ENCODE measurements around the gene TNNT1. TPM values are rescaled to one million over a fixed set of nuclear protein-coding genes. Genes with fewer than 3 reads are reported as not detected.

TNNT1 gene
- total and polyA plus RNA-seq, 2 donors (not counting 3 experiments of a cell fraction or from before 2014, with no cell fraction given), result 0.22 to 0.51 TPM

DNA sequence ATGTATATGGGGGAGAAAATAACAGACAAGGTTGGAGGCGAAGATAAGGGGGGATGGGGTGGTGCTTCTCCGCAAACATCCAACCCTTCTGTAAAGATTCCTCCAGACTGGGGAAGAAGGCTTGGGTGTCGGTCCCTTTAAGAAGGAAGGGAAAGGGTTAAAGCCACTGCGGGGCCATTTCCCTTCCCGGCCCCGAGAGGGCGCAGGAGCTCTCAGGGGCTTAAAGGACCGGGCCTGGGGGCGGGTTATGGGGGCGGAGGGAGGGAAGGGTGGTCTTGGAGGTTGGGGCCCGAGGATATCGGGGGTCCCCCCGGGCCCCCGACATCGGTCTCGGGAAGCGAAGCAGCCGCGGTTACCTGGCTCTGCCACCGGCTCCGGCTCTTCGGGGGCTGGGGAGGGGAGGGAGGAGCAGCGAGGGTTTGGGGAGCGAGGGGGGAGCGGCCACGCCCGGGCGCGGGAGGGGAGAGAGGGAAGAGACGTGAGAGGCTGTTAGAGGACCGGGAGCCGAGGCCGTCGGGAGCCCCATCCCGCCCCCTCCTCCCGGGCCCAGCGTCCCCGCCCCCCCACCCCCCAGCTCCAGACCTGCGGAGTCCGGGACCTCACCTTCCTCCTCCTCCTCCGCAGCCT is 2.8 kb downstream of the TNNT1 start:
- dilution Hi-C loops (cut with MboI; ENCODE audit: extremely low pct_ligation_motif_present, low sequenced_read_pairs) (no loop called here), intact Hi-C loops (cut with micrococcal nuclease) (loop anchor here (10.0 kb wide), 1 partner anchor 239 kb away; the partner anchor contains the start of genes RPL28 and TMEM238)
- no peak for DNase-seq (ENCODE audit: low read depth, low spot score)
- CTCF ChIA-PET, result interaction anchor here (0.5 to 3.8 kb wide), 11 partner anchors 10 to 358 kb away, joined by 3 to 34 read pairs (median 4); partner anchors contain the start of genes COX6B2, DNAAF3 and TMEM238
- Histone ChIP-seq H4K20me1 (replicated peaks; ENCODE audit: control insufficient read depth, extremely low read depth, insufficient read depth, low read length) (no peaks in the 10 kb centered on the region), H3K9me1 (replicated peaks; ENCODE audit: control insufficient read depth, extremely low read depth, insufficient read depth, low read length) (no peaks in the 10 kb centered on the region), H3K4me1 (ENCODE audit: control insufficient read depth, extremely low read depth, insufficient read depth, low read length) (no peaks in the 10 kb centered on the region), H3K79me2 (ENCODE audit: control insufficient read depth, insufficient read depth, low read length) (no peaks in the 10 kb centered on the region), H3K27ac (ENCODE audit: insufficient read depth, low read depth, low read length) (no peak overlapping the region), H3K27me3 (ENCODE audit: control insufficient read depth in 2 of 2, insufficient read depth in 2 of 2, low read length in 2 of 2) (peaks cover 7 to 15% of the 10 kb centered on the region in 2 experiments), H3K4me2 (ENCODE audit: insufficient read depth, low read length) (no peak overlapping the region), H3K4me3 (replicated peaks in 1 of 3; ENCODE audit: insufficient read depth in 1 of 3, low read depth in 1 of 3, low read length in 3 of 3) (no peak overlapping the region), H2AFZ (ENCODE audit: low read depth, low read length) (no peak overlapping the region), H3K9me3 (replicated peaks; ENCODE audit: control insufficient read depth, insufficient read depth, low read length) (no peaks in the 10 kb centered on the region), H3K36me3 (ENCODE audit: control insufficient read depth in 2 of 2, extremely low read depth in 1 of 2, insufficient read depth in 2 of 2, low read length in 2 of 2) (no peaks in the 10 kb centered on the region), H3K9ac (replicated peaks; ENCODE audit: extremely low read depth, insufficient read depth, low read length) (no peak overlapping the region)
- TF ChIP-seq GATA2 (IDR thresholded peaks at IDR 0.05; ENCODE audit: insufficient read depth, insufficient read length, low read depth, low read length) (no peak), MYC (IDR thresholded peaks at IDR 0.05; ENCODE audit: low read depth, low read length) (no peak), CTCF (IDR thresholded peaks at IDR 0.05; ENCODE audit: extremely low read depth in 1 of 2, insufficient read depth in 1 of 2, low read depth in 1 of 2, low read length in 2 of 2) (peak; percentile 34 to 55), POLR2A (IDR thresholded peaks at IDR 0.05; ENCODE audit: low read depth, low read length) (no peak), JUN (IDR thresholded peaks at IDR 0.05; ENCODE audit: borderline replicate concordance, insufficient read depth, insufficient read length, low read depth) (no peak), POLR2AphosphoS5 (IDR thresholded peaks at IDR 0.05; ENCODE audit: insufficient read depth, low read depth, low read length) (no peak), EZH2 (IDR thresholded peaks at IDR 0.05; ENCODE audit: borderline replicate concordance, low read depth, low read length, severe bottlenecking) (no peak)
- POLR2A ChIA-PET, result no interaction called here
- FAIRE-seq, result no peak
- BruUV-seq (replicated peaks), result no TSS peak
